HepG2 (cell line): ENCODE measurements around the gene CELF4. TPM values are rescaled to one million over a fixed set of nuclear protein-coding genes. Genes with fewer than 3 reads are reported as not detected.

ENCODE experiments used
- ATAC-seq: fragments of 200-7000 bp; cut with Tn5 transposase; 3 replicates; pipeline ENCODE4 v1.9.1; 2020; ENCODE audit warnings: mild to moderate bottlenecking, moderate library complexity
- BruUV-seq: library from RNA; stranded (reverse); fragments of 400-500 nt; replicated peaks from 2 replicates; lab custom pipeline; 2021; lab: Mats Ljungman, UMichigan
- CTCF ChIA-PET: fragments of 300-600 bp; formaldehyde crosslinking; extraction: SDS; loops from one replicate; lab custom pipeline; 2021; ENCODE audit warnings: low total read pairs, inconsistent platforms, low intra/inter-chr PET ratio; lab: Yijun Ruan, JAX
- POLR2A ChIA-PET: fragments of 350-600 bp; sonication (Branson Sonifier 250); formaldehyde crosslinking; loops from one replicate; lab custom pipeline; 2020; ENCODE audit warnings: antibody characterized with exemption, inconsistent platforms; lab: Yijun Ruan, JAX
- DNase-seq: peaks from one replicate; pipeline ENCODE4 v3.0.0-alpha.2; 2015; ENCODE audit warnings: low spot score
- FAIRE-seq: peaks from 3 replicates; lab custom pipeline; 2011; peaks lifted over from hg19 to GRCh38; lab: Jason Lieb, UNC
- H2AFZ ChIP-seq: one replicate; pipeline ENCODE4 v1.6.1; 2011; ENCODE audit warnings: low read length, inconsistent platforms
- H3K27ac ChIP-seq: fragments of 300-600 bp; 3 replicates; pipeline ENCODE4 v1.8.0; 2011; ENCODE audit warnings: mixed run types, mild to moderate bottlenecking, mixed read lengths, low read length, inconsistent platforms; ENCODE audit not compliant: insufficient read depth; ENCODE audit errors: extremely low read length
- H3K27me3 ChIP-seq, 2 experiments: fragments of 200-600 bp in 1 of 2; 2 replicates in 1 of 2; 3 replicates in 1 of 2; pipeline versions ENCODE4 v1.6.0 to v1.8.0; 2011; ENCODE audit warnings: low read length in 2 of 2, mild to moderate bottlenecking in 2 of 2, moderate library complexity in 2 of 2, inconsistent platforms in 1 of 2; ENCODE audit not compliant: insufficient read depth in 2 of 2, control insufficient read depth in 1 of 2
- H3K36me3 ChIP-seq, 2 experiments: fragments of 200-600 bp in 1 of 2; replicated peaks in 1 of 2; 2 replicates in 1 of 2; 3 replicates in 1 of 2; pipeline versions ENCODE4 v1.5.1 to v1.8.0; 2011; ENCODE audit warnings: low read length in 2 of 2, inconsistent platforms in 1 of 2; ENCODE audit not compliant: insufficient read depth in 2 of 2, control insufficient read depth in 1 of 2
- H3K4me1 ChIP-seq: 2 replicates; pipeline ENCODE4 v1.5.1; 2012; ENCODE audit warnings: low read length, inconsistent platforms; ENCODE audit not compliant: insufficient read depth
- H3K4me2 ChIP-seq: 2 replicates; pipeline ENCODE4 v1.6.0; 2011; ENCODE audit warnings: low read depth, low read length, inconsistent platforms
- H3K4me3 ChIP-seq, 3 experiments: fragments of 200-600 bp in 1 of 3; sonication (generic), shearing (Covaris generic) in 1 of 3; replicated peaks in 1 of 3; 2 replicates each; pipeline ENCODE4 v1.5.1; 2011 to 2016; ENCODE audit warnings: low read length in 3 of 3, inconsistent platforms in 2 of 3, low read depth in 2 of 3, mild to moderate bottlenecking in 2 of 3, control low read depth in 1 of 3, mixed read lengths in 1 of 3; ENCODE audit not compliant: insufficient read depth in 1 of 3
- H3K79me2 ChIP-seq: one replicate; pipeline ENCODE4 v1.6.1; 2011; ENCODE audit warnings: low read length, inconsistent platforms; ENCODE audit not compliant: insufficient read depth
- H3K9ac ChIP-seq: 2 replicates; pipeline ENCODE4 v1.6.0; 2011; ENCODE audit warnings: mild to moderate bottlenecking, low read depth, low read length, inconsistent platforms; ENCODE audit not compliant: insufficient read depth
- H3K9me3 ChIP-seq: 2 replicates; pipeline ENCODE4 v1.5.1; 2012; ENCODE audit warnings: mild to moderate bottlenecking, low read length
- H4K20me1 ChIP-seq: 2 replicates; pipeline ENCODE4 v1.6.0; 2011; ENCODE audit warnings: inconsistent platforms, mild to moderate bottlenecking, low read length, moderate library complexity; ENCODE audit not compliant: insufficient read depth
- ATRX ChIP-seq: sonication (generic); formaldehyde crosslinking; IDR thresholded peaks from 2 replicates; pipeline ENCODE4 v1.4.0; 2020; ENCODE audit warnings: missing genetic modification reagents, borderline replicate concordance
- HHEX ChIP-seq: IDR thresholded peaks from 2 replicates; pipeline ENCODE4 v1.6.1; 2016; ENCODE audit warnings: control low read depth
- HIC2 ChIP-seq: sonication (generic); formaldehyde crosslinking; IDR thresholded peaks from 2 replicates; pipeline ENCODE4 v1.9.0; 2022; ENCODE audit warnings: low read depth, missing genetic modification reagents
- NR2C2 ChIP-seq: sonication (generic); formaldehyde crosslinking; IDR thresholded peaks from 2 replicates; pipeline ENCODE4 v1.4.0; 2020; ENCODE audit warnings: missing genetic modification reagents, mild to moderate bottlenecking, moderate library complexity, borderline replicate concordance
- PHF5A ChIP-seq: IDR thresholded peaks from one replicate; pipeline ENCODE4 v1.6.1; 2018; ENCODE audit warnings: low read depth, missing genetic modification reagents; ENCODE audit not compliant: unreplicated experiment
- PRDM15 ChIP-seq: sonication (generic); formaldehyde crosslinking; IDR thresholded peaks from 2 replicates; pipeline ENCODE4 v1.4.0; 2020; ENCODE audit warnings: missing genetic modification reagents
- RFXAP ChIP-seq: sonication (generic); formaldehyde crosslinking; IDR thresholded peaks from 2 replicates; pipeline ENCODE4 v1.4.0; 2020; ENCODE audit warnings: missing genetic modification reagents, borderline replicate concordance
- SKI ChIP-seq: fragments of 450-650 bp; IDR thresholded peaks from one replicate; pipeline ENCODE4 v1.6.1; 2018; ENCODE audit warnings: mild to moderate bottlenecking; ENCODE audit not compliant: partially characterized antibody
- U2AF1 ChIP-seq: fragments of 200-400 bp; formaldehyde crosslinking; optimal IDR thresholded peaks from 2 replicates; pipeline ENCODE3; 2017; ENCODE audit warnings: mild to moderate bottlenecking, low read depth, low read length
- ZBTB7B ChIP-seq: sonication (generic); formaldehyde crosslinking; IDR thresholded peaks from 2 replicates; pipeline ENCODE4 v1.4.0; 2020; ENCODE audit warnings: missing genetic modification reagents
- ZNF33B ChIP-seq: sonication (generic); formaldehyde crosslinking; IDR thresholded peaks from 2 replicates; pipeline ENCODE4 v1.5.1; 2020; ENCODE audit warnings: mild to moderate bottlenecking, missing genetic modification reagents
- WGBS: methylation state at CpG from one replicate; pipeline ENCODE4 v1.1.6; 2017; ENCODE audit warnings: low lambda C conversion rate; 5-methylcytosine and 5-hydroxymethylcytosine counted together
- in situ Hi-C: cut with HindIII; loops from 2 replicates; pipeline ENCODE4 v1.10.0; 2017; ENCODE audit warnings: low pct_unique_long_range_greater_than_20kb; ENCODE audit not compliant: extremely low pct_ligation_motif_present
- intact Hi-C: fragments of 100-400 bp; cut with micrococcal nuclease; formaldehyde crosslinking; loops from one replicate; pipeline ENCODE4 v1.10.0; 2022; ENCODE audit not compliant: unreplicated experiment
- polyA plus RNA-seq, 8 experiments: library from polyadenylated mRNA; depleted of rRNA in 3 of 8; stranded (reverse) in 7 of 8; unstranded in 1 of 8; fragments of >200 nt; fragmentation: Illumina TruSeq in 4 of 8; extraction: Trizol in 4 of 8; gene quantifications; 2 replicates each; pipeline versions ENCODE4 v1.2.1 to v1.2.3, GENCODE V29; 2011 to 2016; ENCODE audit warnings: low read depth in 4 of 8, missing spikeins in 1 of 8, mixed read lengths in 1 of 8; ENCODE audit not compliant: insufficient read depth in 1 of 8
- total RNA-seq, 5 experiments: library from RNA; depleted of rRNA; stranded (reverse); fragments of >200 nt; fragmentation: Illumina TruSeq; extraction: Trizol; gene quantifications; 2 replicates each; pipeline ENCODE4 v1.2.3, GENCODE V29; 2016; ENCODE audit warnings: low read depth in 1 of 5
- TF ChIP-seq, protein P1 (sequence below): sonication (generic); formaldehyde crosslinking; IDR thresholded peaks from 2 replicates; pipeline ENCODE4 v1.8.0; 2022; ENCODE audit warnings: mild to moderate bottlenecking, missing genetic modification reagents, borderline replicate concordance

Gene CELF4
- total and polyA plus RNA-seq, 2 of the 13 experiments (the other 11 are each of a cell fraction or from before 2014, with no cell fraction given) = not detected

GRCh38 chr18:37422116-37422515 lies 143.5 kb downstream of the CELF4 start:
- Histone ChIP-seq H3K27me3 (peaks cover 0 to 10% of the 10 kb centered on the region in 2 experiments; a peak in 2 of 5 replicates), H3K4me2 (no peak overlapping the region), H3K27ac (no peak overlapping the region), H3K79me2 (no peaks in the 10 kb centered on the region), H2AFZ (no peak overlapping the region), H3K36me3 (no peaks in the 10 kb centered on the region), H3K4me1 (no peaks in the 10 kb centered on the region), H4K20me1 (no peaks in the 10 kb centered on the region), H3K9ac (no peak overlapping the region), H3K9me3 (no peaks in the 10 kb centered on the region), H3K4me3 (no peak overlapping the region)
- no peak for FAIRE-seq
- ChIA-PET POLR2A (no interaction called here), CTCF (no interaction called here)
- intact Hi-C loops = no loop called here
- no peak for DNase-seq
- no peak for ATAC-seq
- 0% methylated on average over 2 of the region's 2 CpGs for WGBS
- in situ Hi-C loops = no loop called here
- no TSS peak for BruUV-seq
- TF ChIP-seq PRDM15 (no peak), ZBTB7B (CRISPR knock-in tag) (no peak), NR2C2 (no peak), HHEX (CRISPR knock-in tag) (no peak), RFXAP (CRISPR knock-in tag) (no peak), HIC2 (CRISPR knock-in tag) (no peak), PHF5A (CRISPR knock-in tag) (no peak), SKI (no peak), ATRX (no peak), ZNF33B (no peak), U2AF1 (no peak)
- TF ChIP-seq, protein P1, sequence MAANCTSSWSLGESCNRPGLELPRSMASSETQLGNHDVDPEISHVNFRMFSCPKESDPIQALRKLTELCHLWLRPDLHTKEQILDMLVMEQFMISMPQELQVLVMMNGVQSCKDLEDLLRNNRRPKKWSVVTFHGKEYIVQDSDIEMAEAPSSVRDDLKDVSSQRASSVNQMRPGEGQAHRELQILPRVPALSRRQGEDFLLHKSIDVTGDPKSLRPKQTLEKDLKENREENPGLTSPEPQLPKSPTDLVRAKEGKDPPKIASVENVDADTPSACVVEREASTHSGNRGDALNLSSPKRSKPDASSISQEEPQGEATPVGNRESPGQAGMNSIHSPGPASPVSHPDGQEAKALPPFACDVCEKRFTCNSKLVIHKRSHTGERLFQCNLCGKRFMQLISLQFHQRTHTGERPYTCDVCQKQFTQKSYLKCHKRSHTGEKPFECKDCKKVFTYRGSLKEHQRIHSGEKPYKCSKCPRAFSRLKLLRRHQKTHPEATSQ (CRISPR knock-in tag) = no peak
